ENCODE measurements around the gene NPTN.
"Not testable (repeated sequence)": the region's sequence is repeated elsewhere in the genome, so short reads cannot be mapped to it uniquely, and the experiment has no call there.

NPTN gene

GRCh38 chr15:73573037-73573436 is 60.2 kb downstream of the NPTN start:
- no peak for DNase-seq (ENCODE audit: low read depth in 1 of 2, low spot score in 1 of 2)

- no peak for DNase-seq (ENCODE audit: low read depth in 1 of 2, low spot score in 1 of 2)
These were observed 60.9 kb downstream of the NPTN start for GRCh38 chr15:73572296-73572695.

- DNase-seq (ENCODE audit: low read depth in 1 of 2, low spot score in 1 of 2): no peak
These were observed 61.8 kb downstream of the NPTN start for GRCh38 chr15:73571346-73571745.

GRCh38 chr15:73570355-73571032 is 62.7 kb downstream of the NPTN start:
- no peak for DNase-seq (ENCODE audit: low read depth in 1 of 2, low spot score in 1 of 2)

GRCh38 chr15:73569361-73569760 is 63.8 kb downstream of the NPTN start:
- no peak for DNase-seq (ENCODE audit: low read depth in 1 of 2, low spot score in 1 of 2)

GRCh38 chr15:73568564-73569280 is 64.5 kb downstream of the NPTN start:
- no peak for DNase-seq (ENCODE audit: low read depth in 1 of 2, low spot score in 1 of 2)

GRCh38 chr15:73567020-73567419 is 66.2 kb downstream of the NPTN start:
- DNase-seq (ENCODE audit: low read depth in 1 of 2, low spot score in 1 of 2): no peak

- DNase-seq (ENCODE audit: low read depth in 1 of 2, low spot score in 1 of 2): no peak
These were observed 68.9 kb downstream of the NPTN start for GRCh38 chr15:73564255-73564654.

- no peak for DNase-seq (ENCODE audit: low read depth in 1 of 2, low spot score in 1 of 2)
These were observed 72.6 kb downstream of the NPTN start for GRCh38 chr15:73560501-73561117.

GRCh38 chr15:73558529-73558928 is 74.7 kb downstream of the NPTN start:
- no peak for DNase-seq (ENCODE audit: low read depth in 1 of 2, low spot score in 1 of 2)

GRCh38 chr15:73555080-73555479 is 78.1 kb downstream of the NPTN start:
- DNase-seq (ENCODE audit: low read depth in 1 of 2, low spot score in 1 of 2): no peak

- DNase-seq (ENCODE audit: low read depth in 1 of 2, low spot score in 1 of 2): no peak
These were observed 83.0 kb downstream of the NPTN start for GRCh38 chr15:73550190-73550589.

- not testable (repeated sequence) for DNase-seq (ENCODE audit: low read depth in 1 of 2, low spot score in 1 of 2)
These were observed 84.3 kb downstream of the NPTN start for GRCh38 chr15:73548925-73549324.

- no peak for DNase-seq (ENCODE audit: low read depth in 1 of 2, low spot score in 1 of 2)
These were observed 91.7 kb downstream of the NPTN start for GRCh38 chr15:73541479-73541878.

GRCh38 chr15:73540161-73540560 is 93.0 kb downstream of the NPTN start:
- DNase-seq (ENCODE audit: low read depth in 1 of 2, low spot score in 1 of 2): no peak

- no peak for DNase-seq (ENCODE audit: low read depth in 1 of 2, low spot score in 1 of 2)
These were observed 93.7 kb downstream of the NPTN start for GRCh38 chr15:73539212-73540128.

GRCh38 chr15:73538563-73539211 is 94.5 kb downstream of the NPTN start:
- no peak for DNase-seq (ENCODE audit: low read depth in 1 of 2, low spot score in 1 of 2)

GRCh38 chr15:73538123-73538522 is 95.1 kb downstream of the NPTN start:
- DNase-seq (ENCODE audit: low read depth in 1 of 2, low spot score in 1 of 2): no peak

- DNase-seq (ENCODE audit: low read depth in 1 of 2, low spot score in 1 of 2): no peak
These were observed 102.5 kb downstream of the NPTN start for GRCh38 chr15:73530649-73531048.

- DNase-seq (ENCODE audit: low read depth in 1 of 2, low spot score in 1 of 2): no peak
These were observed 105.6 kb downstream of the NPTN start for GRCh38 chr15:73527598-73527997.

GRCh38 chr15:73524919-73525318 is 108.3 kb downstream of the NPTN start:
- no peak for DNase-seq (ENCODE audit: low read depth in 1 of 2, low spot score in 1 of 2)
